Skeletal muscle tissue (tissue), 4 donors: ENCODE data around the gene SLC28A1. TPM values are rescaled to one million over a fixed set of nuclear protein-coding genes. Genes with fewer than 3 reads are reported as not detected.

Experiments used
- H3K27ac ChIP-seq: one replicate; pipeline ENCODE4 v1.7.0; 2013; ENCODE audit warnings: mild to moderate bottlenecking, low read depth, low read length, inconsistent platforms
- H3K27me3 ChIP-seq, 3 donors: one replicate each; pipeline ENCODE4 v1.7.0; 2013; ENCODE audit warnings: low read length in 3 of 3; ENCODE audit not compliant: control insufficient read depth in 3 of 3, insufficient read depth in 3 of 3
- H3K36me3 ChIP-seq, 3 donors: one replicate each; pipeline ENCODE4 v1.7.0; 2013; ENCODE audit warnings: low read length in 3 of 3; ENCODE audit not compliant: control insufficient read depth in 3 of 3, insufficient read depth in 3 of 3
- H3K4me1 ChIP-seq, 3 donors: one replicate each; pipeline ENCODE4 v1.7.0; 2013; ENCODE audit warnings: low read length in 3 of 3, mild to moderate bottlenecking in 3 of 3; ENCODE audit not compliant: control insufficient read depth in 3 of 3, insufficient read depth in 3 of 3
- H3K4me3 ChIP-seq, 3 donors: one replicate each; pipeline ENCODE4 v1.7.0; 2013; ENCODE audit warnings: low read length in 3 of 3
- H3K9ac ChIP-seq, 3 donors: one replicate each; pipeline ENCODE4 v1.7.0; 2013; ENCODE audit warnings: low read length in 3 of 3, mild to moderate bottlenecking in 3 of 3, moderate library complexity in 2 of 3, low read depth in 1 of 3
- H3K9me3 ChIP-seq, 3 donors: one replicate each; pipeline ENCODE4 v1.7.0; 2013; ENCODE audit warnings: low read length in 3 of 3; ENCODE audit not compliant: control insufficient read depth in 3 of 3
- total RNA-seq: library from RNA; depleted of rRNA; stranded (reverse); fragments of >200 nt; gene quantifications from one replicate; pipeline ENCODE4 v1.2.3, GENCODE V29; 2014
- donor health status: Osteomylitis.

SLC28A1 gene
- total RNA-seq, 1 donor from 2014 or later, result 0.52 TPM

DNA sequence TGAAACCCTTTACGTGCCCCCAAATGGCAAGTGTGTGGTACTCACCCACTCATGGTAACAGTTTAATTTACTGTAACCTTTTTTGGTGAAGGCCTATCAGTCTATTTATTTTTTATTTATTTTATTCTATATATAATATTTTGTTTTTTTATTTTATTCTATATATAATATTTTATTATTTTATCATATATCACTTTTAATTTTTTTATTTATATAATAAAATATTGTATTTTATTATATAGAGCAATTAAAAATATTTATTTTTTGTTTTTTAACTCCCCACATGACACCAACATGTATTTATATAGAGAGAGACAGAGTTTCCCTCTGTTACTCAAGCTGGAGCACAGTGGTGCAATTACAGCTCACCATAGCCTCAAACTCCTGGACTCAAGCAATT lies 41.4 kb downstream of the SLC28A1 start:
- peaks cover 19 to 22% (median 19%) of the 10 kb centered on the region in 3 donors for H3K4me1 ChIP-seq
- no peaks in the 10 kb centered on the region for H3K27me3 ChIP-seq
- no peak overlapping the region for H3K27ac ChIP-seq
- no peak overlapping the region for H3K4me3 ChIP-seq
- no peak overlapping the region for H3K9ac ChIP-seq
- no peaks in the 10 kb centered on the region for H3K36me3 ChIP-seq
- H3K9me3 ChIP-seq, result no peaks in the 10 kb centered on the region

DNA sequence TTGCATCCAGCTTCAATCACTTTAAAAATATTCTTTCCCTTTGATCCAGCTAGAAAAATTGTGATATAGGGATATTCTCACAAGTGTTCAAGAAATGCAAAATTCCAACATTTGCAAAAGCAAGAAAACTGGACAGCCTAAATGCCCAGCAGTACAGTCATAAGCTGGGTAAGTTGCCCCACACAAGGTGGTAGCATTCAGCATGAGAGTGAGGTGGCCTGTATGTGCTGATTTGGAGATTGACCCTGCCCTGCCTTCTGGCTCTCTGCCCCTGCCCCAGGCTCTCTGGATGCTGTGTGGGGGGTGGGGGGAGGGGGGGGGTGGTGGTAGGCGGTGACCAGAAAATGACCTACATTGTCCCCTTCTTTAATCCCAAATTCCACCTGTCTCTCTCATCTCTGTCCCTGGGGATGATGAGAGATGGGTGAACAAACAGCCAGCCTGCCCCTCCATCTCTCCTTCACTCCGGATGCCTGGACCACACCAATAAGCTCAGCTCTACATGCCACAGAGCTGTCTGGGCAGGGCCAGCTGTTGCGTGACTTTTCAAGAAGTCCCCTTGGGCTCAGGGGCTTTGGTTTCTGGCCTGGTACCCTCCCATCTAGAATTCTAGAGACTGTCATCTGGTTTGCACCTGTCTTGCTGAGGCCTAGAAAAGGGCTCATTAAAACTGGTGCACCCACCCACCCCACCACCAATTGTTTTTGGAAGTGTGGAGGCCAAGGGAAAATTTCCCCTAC lies 42.2 kb downstream of the SLC28A1 start:
- Histone ChIP-seq H3K4me3 (no peak overlapping the region), H3K9ac (no peak overlapping the region), H3K4me1 (peaks cover 17 to 22% (median 19%) of the 10 kb centered on the region in 3 donors), H3K27ac (peak overlapping the region; percentile 83), H3K36me3 (no peaks in the 10 kb centered on the region), H3K9me3 (no peaks in the 10 kb centered on the region), H3K27me3 (no peaks in the 10 kb centered on the region)

DNA sequence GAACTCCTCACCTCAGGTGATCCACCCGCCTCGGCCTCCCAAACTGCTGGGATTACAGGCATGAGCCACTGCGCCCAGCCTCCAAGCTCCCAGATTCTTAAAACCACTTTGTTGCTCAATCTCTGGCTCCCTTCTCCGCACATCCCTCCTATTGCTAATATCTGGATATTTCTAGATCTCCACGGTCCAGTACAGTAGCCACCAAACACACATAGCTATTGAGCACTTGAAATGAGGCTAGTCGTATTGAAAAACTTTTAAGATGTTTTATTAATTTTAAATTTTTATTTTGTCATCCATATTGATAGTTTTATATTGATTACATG lies 44.3 kb downstream of the SLC28A1 start:
- Histone ChIP-seq H3K27ac (no peak overlapping the region), H3K27me3 (no peaks in the 10 kb centered on the region), H3K9me3 (no peaks in the 10 kb centered on the region), H3K4me1 (peaks cover 15 to 20% (median 18%) of the 10 kb centered on the region in 3 donors), H3K9ac (no peak overlapping the region), H3K36me3 (no peaks in the 10 kb centered on the region), H3K4me3 (no peak overlapping the region)

DNA sequence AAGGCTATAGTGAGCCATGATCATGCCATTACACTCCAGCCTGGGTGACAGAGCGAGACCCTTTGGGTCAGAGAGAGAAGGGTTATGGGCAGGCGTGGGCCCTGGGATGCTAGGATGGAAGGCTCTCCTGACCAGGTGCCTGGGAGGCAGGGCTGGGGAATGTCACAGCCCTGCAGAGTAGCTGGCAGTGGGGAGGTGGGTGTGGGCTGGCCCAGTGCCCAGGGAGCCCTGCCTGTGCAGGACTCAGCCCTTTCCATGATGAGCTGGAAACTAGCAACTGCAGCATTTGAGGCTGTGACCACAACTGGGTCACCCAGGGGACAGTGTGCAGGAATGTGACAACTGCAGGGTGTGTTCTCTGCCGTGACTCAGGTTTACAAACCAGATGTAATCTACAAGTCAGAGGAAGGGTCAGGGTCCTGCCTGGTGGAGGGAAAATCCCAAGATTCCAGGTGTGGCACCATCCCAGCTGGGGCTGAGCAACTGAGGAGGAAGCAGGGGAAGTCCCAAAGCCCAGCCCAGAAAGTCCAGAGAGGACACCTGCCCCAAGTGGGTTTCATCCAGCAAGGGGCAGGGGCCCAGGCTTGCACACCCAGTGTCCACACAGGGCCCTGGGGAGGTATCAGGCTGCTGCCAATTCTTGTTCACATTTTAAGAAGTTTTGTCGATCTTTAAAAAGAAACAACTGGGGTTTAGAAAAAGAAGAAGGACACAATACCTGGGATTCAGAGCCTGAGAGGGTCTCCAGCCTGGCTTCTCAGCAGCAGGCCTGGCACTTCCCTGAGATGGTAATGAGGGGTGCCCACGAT lies 45.5 kb downstream of the SLC28A1 start:
- Histone ChIP-seq H3K36me3 (no peaks in the 10 kb centered on the region), H3K4me1 (peaks cover 7 to 11% (median 11%) of the 10 kb centered on the region in 3 donors), H3K4me3 (no peak overlapping the region), H3K27me3 (no peaks in the 10 kb centered on the region), H3K9me3 (no peaks in the 10 kb centered on the region), H3K9ac (no peak overlapping the region), H3K27ac (peak overlapping the region; percentile 25)

DNA sequence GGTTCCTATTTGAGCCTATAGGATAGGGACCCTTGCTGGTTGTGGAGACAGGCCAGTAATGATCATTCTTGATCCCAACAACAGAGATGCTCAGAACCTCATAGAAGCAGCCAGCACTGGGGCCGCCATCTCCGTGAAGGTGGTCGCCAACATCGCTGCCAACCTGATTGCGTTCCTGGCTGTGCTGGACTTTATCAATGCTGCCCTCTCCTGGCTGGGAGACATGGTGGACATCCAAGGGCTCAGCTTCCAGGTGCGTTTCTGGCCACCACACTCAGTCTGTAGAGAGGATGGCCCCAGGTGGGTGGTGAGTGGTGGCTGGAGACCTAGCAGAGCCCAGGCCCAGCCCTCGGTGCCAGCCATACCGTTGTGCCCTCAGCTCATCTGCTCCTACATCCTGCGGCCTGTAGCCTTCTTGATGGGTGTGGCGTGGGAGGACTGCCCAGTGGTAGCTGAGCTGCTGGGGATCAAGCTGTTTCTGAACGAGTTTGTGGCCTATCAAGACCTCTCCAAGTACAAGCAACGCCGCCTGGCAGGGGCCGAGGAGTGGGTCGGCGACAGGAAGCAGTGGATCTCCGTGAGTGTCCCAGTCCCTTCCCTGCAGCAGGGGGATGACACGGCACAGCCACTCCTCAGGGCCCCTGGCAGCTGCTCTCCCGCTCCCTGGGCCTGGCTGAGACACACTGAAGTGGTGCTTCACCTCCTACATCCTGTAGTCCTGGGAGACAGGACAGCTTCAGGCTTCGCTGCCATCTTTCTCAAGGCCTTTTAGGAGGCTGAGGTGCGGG lies 50.7 kb downstream of the SLC28A1 start:
- Histone ChIP-seq H3K27me3 (no peaks in the 10 kb centered on the region), H3K4me1 (peaks cover 0 to under 1% (median 0%) of the 10 kb centered on the region in 3 donors), H3K4me3 (no peak overlapping the region), H3K9me3 (no peaks in the 10 kb centered on the region), H3K36me3 (no peaks in the 10 kb centered on the region), H3K27ac (no peak overlapping the region), H3K9ac (no peak overlapping the region)

DNA sequence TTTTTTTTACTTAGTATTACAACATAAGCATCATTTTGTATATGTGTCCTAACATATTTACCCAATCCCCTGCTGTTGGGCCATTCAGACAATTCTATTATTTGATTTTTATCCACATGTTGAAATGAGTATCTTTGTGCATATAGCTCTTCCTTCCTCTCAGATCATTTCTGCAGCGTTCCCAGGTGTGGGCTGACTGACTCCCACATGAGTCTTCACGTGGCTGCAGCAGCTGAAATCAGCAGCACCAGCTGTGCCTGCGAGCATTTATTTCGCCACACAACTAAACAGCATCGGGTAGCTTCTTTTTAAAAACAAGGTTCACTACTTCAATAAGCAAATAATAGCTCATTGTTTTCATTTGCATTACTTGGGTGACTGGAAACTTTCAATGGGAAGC lies 52.7 kb downstream of the SLC28A1 start:
- no peaks in the 10 kb centered on the region for H3K36me3 ChIP-seq
- H3K27ac ChIP-seq, result no peak overlapping the region
- no peak overlapping the region for H3K9ac ChIP-seq
- H3K4me3 ChIP-seq, result no peak overlapping the region
- no peaks in the 10 kb centered on the region for H3K4me1 ChIP-seq
- no peaks in the 10 kb centered on the region for H3K9me3 ChIP-seq
- no peaks in the 10 kb centered on the region for H3K27me3 ChIP-seq

DNA sequence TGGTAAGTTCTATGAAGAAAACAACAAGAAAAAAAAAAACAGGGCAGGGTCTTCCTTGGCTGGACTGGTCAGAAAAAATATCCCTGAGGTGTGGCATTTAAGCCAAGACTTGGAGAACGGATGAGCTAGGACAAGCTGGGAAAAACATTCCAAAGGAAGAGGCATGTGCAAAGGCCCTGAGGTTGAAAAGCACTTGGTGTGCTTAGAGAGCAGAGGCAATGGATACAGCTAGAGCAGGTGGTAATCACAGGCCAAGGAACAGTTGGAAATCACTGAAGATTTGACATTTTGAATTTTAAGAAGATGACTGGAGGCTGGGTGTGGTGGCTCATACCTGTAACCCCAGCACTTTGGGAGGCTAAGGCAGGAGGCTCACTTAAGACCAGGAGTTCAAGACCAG lies 54.3 kb downstream of the SLC28A1 start:
- H3K9ac ChIP-seq, result no peak overlapping the region
- H3K4me1 ChIP-seq, result peaks cover 0 to under 1% (median under 1%) of the 10 kb centered on the region in 3 donors
- no peak overlapping the region for H3K27ac ChIP-seq
- H3K27me3 ChIP-seq, result no peaks in the 10 kb centered on the region
- no peaks in the 10 kb centered on the region for H3K36me3 ChIP-seq
- H3K4me3 ChIP-seq, result no peak overlapping the region
- no peaks in the 10 kb centered on the region for H3K9me3 ChIP-seq

DNA sequence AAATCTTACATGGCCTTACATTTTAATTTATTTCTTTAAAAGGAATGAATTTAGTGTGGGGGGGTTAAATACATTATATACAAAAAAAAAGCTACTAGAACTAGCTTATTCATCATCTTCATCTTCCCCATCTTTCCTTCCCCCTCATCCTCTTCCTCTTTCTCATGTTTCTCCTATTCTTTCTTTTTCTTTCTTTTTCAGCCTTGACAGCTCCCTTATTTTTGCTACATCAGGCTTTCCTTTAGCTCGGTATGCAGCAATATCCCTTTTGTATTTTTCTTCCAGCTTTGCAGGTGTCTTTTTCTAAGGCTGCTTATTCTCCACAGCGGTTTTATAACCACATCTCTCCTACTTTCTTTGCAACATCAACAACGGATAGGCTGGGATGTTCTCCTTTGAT lies 55.9 kb downstream of the SLC28A1 start:
- Histone ChIP-seq H3K9me3 (no peaks in the 10 kb centered on the region), H3K4me1 (peaks cover 12 to 17% (median 15%) of the 10 kb centered on the region in 3 donors), H3K27ac (no peak overlapping the region), H3K36me3 (no peaks in the 10 kb centered on the region), H3K27me3 (no peaks in the 10 kb centered on the region), H3K4me3 (no peak overlapping the region), H3K9ac (no peak overlapping the region)

DNA sequence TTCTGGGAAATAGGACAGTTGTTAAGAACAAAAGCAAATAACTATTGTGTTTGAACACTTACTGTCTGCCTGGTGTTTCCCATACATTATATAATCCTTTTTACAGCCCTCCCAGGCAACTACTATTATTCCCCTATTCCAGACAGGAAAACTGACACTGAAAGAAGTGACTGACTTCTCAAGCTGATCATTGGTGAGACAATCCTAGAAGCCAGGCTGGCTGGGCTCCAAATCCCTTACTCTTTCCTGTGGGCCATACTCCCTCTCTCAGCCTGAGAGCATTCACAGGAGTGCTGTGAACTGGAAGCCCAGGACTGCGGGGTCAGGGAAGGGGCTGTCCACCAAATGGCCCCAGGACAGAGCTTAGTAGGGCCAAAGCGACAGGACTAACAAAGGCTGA lies 58.0 kb downstream of the SLC28A1 start:
- no peak overlapping the region for H3K9ac ChIP-seq
- no peak overlapping the region for H3K27ac ChIP-seq
- no peaks in the 10 kb centered on the region for H3K36me3 ChIP-seq
- no peaks in the 10 kb centered on the region for H3K9me3 ChIP-seq
- no peaks in the 10 kb centered on the region for H3K27me3 ChIP-seq
- H3K4me1 ChIP-seq, result peaks cover 12 to 25% (median 19%) of the 10 kb centered on the region in 3 donors
- H3K4me3 ChIP-seq, result no peak overlapping the region
